Measurements from ENCODE around the gene SNF8.

The SNF8 gene

DNA sequence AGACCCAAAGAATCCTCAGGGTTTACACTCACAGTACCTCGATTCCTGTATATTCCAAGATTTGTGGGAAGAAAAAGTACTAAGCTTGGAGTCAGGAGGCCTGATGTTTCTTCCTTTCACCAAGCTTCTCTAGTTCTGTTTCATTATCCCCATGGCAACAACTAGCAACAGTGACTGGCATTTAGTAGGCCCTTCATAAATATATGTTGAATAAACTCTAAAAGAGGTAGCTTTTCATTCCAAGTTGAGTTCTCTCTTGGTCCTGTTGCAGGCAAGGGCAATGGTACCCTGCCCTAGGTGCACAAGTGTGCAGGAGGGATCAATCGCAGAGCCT lies 37.0 kb downstream of the SNF8 start:
- no peak for DNase-seq (ENCODE audit: extremely low read depth, insufficient read length)
- H3K36me3 ChIP-seq (ENCODE audit: control insufficient read depth, insufficient read depth, low read length) = peaks cover 6% of the 10 kb centered on the region
- TF ChIP-seq CTCF (IDR thresholded peaks at IDR 0.05; ENCODE audit: insufficient read depth, low read length, poor library complexity, severe bottlenecking) = no peak

DNA sequence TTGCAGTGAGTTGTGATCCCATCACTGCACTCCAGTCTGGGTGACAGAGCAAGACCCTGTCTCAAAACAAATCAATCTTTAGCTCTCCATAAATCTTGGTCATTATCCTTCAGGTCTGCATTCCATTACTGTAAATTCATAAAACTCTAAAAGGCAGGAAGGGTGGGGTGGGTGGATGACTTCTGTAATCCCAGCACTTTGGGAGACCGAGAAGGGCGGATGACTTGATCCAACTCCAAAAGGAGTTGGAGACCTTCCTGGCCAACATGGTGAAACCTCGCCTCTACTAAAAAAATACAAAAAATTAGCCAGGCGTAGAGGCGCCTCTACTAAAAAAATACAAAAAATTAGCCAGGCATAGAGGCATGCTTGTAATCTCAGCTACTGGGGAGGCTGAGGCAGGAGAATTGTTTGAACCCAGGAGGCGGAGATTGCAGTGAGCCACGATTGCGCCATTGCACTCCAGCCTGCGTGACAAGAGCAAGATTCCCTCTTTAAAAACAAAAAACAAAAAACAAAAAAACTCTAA lies 38.6 kb downstream of the SNF8 start:
- Histone ChIP-seq H3K36me3 (ENCODE audit: control insufficient read depth, insufficient read depth, low read length) (peaks cover 4% of the 10 kb centered on the region), H3K27me3 (replicated peaks; ENCODE audit: control insufficient read depth, insufficient read depth, low read length) (no peaks in the 10 kb centered on the region), H3K4me3 (replicated peaks; ENCODE audit: low read depth, low read length) (no peak overlapping the region)
- TF ChIP-seq CTCF (IDR thresholded peaks at IDR 0.05; ENCODE audit: insufficient read depth, low read length, poor library complexity, severe bottlenecking) = no peak
- DNase-seq (ENCODE audit: extremely low read depth, insufficient read length) = no peak

More for the DNA sequence above, 37.0 kb downstream of the SNF8 start:
- peak overlapping the region; percentile 91 for H3K4me3 ChIP-seq (replicated peaks; ENCODE audit: low read depth, low read length)
- no peaks in the 10 kb centered on the region for H3K27me3 ChIP-seq (replicated peaks; ENCODE audit: control insufficient read depth, insufficient read depth, low read length)

- no peak for TF ChIP-seq CTCF (IDR thresholded peaks at IDR 0.05; ENCODE audit: insufficient read depth, low read length, poor library complexity, severe bottlenecking)
- H3K27me3 ChIP-seq (replicated peaks; ENCODE audit: control insufficient read depth, insufficient read depth, low read length) = no peaks in the 10 kb centered on the region
- no peaks in the 10 kb centered on the region for H3K36me3 ChIP-seq (ENCODE audit: control insufficient read depth, insufficient read depth, low read length)
- H3K4me3 ChIP-seq (replicated peaks; ENCODE audit: low read depth, low read length) = no peak overlapping the region
- DNase-seq (ENCODE audit: extremely low read depth, insufficient read length) = no peak
These were observed 40.2 kb downstream of the SNF8 start for GRCh38 chr17:48904428-48904827.

DNA sequence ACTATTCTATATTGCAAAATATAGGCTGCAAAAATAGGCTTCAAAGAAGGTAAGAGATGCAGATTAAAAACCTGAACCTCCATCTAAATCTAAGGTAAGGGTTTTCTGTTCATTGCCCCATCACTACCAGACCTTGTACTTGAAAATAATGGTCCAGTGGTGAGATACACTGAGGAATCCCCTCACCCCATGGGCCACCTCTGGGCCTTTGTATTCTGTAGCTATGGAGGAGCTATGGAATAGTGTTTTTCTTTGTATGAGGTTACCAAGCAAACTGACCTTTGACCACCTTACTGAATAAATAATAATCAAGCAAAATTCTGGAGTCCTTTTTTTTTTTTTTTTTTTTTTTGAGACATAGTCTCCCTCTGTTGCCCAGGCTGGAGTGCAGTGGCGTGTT lies 41.2 kb downstream of the SNF8 start:
- Histone ChIP-seq H3K36me3 (ENCODE audit: control insufficient read depth, insufficient read depth, low read length) (peaks cover under 1% of the 10 kb centered on the region), H3K27me3 (replicated peaks; ENCODE audit: control insufficient read depth, insufficient read depth, low read length) (no peaks in the 10 kb centered on the region), H3K4me3 (replicated peaks; ENCODE audit: low read depth, low read length) (no peak overlapping the region)
- DNase-seq (ENCODE audit: extremely low read depth, insufficient read length) = no peak
- no peak for TF ChIP-seq CTCF (IDR thresholded peaks at IDR 0.05; ENCODE audit: insufficient read depth, low read length, poor library complexity, severe bottlenecking)

DNA sequence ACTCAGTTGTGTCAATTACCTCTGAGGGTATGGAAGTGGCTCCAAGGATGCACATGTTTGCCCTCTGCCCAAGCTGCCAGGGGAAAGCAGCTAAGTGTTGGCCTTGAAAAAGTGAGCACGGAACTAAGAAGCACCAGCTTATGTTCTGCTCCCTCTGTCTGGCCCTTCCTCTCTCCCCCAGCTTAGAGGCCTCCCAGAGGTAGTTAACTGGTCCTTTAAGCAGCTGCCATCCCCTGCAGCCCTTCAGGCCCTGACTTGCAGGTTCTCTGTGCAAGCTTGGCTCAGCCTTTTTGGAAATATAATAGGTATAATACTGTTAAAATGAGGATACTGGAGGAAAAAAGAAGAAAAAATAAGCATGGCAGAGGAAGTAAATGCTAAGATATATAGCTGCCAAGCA lies 43.4 kb downstream of the SNF8 start:
- H3K36me3 ChIP-seq (ENCODE audit: control insufficient read depth, insufficient read depth, low read length) = peaks cover 7% of the 10 kb centered on the region
- DNase-seq (ENCODE audit: extremely low read depth, insufficient read length) = no peak
- no peak overlapping the region for H3K4me3 ChIP-seq (replicated peaks; ENCODE audit: low read depth, low read length)
- TF ChIP-seq CTCF (IDR thresholded peaks at IDR 0.05; ENCODE audit: insufficient read depth, low read length, poor library complexity, severe bottlenecking) = no peak
- H3K27me3 ChIP-seq (replicated peaks; ENCODE audit: control insufficient read depth, insufficient read depth, low read length) = no peaks in the 10 kb centered on the region

DNA sequence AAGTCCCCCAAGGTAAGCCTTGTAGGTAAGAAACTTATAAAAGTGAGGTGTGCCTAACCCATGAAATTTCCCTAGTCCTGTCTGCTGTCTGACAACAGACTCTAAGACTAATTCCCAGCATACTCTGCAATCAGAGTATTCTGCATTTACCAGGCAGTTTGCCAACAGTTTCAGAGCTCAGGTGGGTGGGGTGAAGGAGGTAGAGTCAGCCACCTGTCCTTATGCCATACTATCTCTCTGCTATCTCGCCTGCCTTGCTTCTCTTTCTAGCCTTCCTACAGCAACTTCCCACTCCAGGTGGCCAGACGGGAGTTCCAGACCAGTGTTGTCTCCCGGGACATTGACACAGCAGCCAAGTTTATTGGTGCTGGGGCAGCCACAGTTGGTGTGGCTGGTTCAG lies 49.8 kb downstream of the SNF8 start:
- Histone ChIP-seq H3K27me3 (replicated peaks; ENCODE audit: control insufficient read depth, insufficient read depth, low read length) (no peaks in the 10 kb centered on the region), H3K4me3 (replicated peaks; ENCODE audit: low read depth, low read length) (no peak overlapping the region), H3K36me3 (ENCODE audit: control insufficient read depth, insufficient read depth, low read length) (peaks cover 19% of the 10 kb centered on the region)
- DNase-seq (ENCODE audit: extremely low read depth, insufficient read length) = no peak
- TF ChIP-seq CTCF (IDR thresholded peaks at IDR 0.05; ENCODE audit: insufficient read depth, low read length, poor library complexity, severe bottlenecking) = no peak

All from GM06990 (cell line).